H7 (cell line): ENCODE data around the gene PCDH9. TPM values are rescaled to one million over a fixed set of nuclear protein-coding genes. Genes with fewer than 3 reads are reported as not detected.
A peak's percentile ranks its signal among the peaks of the same experiment; 100 is the strongest.

Experiments
- DNase-seq: peaks from one replicate; pipeline ENCODE4 v3.0.0; 2012
- H3K27me3 ChIP-seq: 2 replicates; pipeline ENCODE4 v1.6.0; 2011; ENCODE audit warnings: mild to moderate bottlenecking, low read length; ENCODE audit not compliant: control insufficient read depth, insufficient read depth
- H3K36me3 ChIP-seq: replicated peaks from 2 replicates; pipeline ENCODE4 v1.5.1; 2011; ENCODE audit warnings: low read length; ENCODE audit not compliant: control insufficient read depth, insufficient read depth
- H3K4me3 ChIP-seq: 2 replicates; pipeline ENCODE4 v1.5.1; 2011; ENCODE audit warnings: low read depth, mild to moderate bottlenecking, control low read depth, low read length, moderate library complexity; ENCODE audit not compliant: insufficient read depth
- total RNA-seq: library from RNA; depleted of rRNA; stranded (reverse); fragments of >200 nt; shearing (Covaris generic); gene quantifications from 2 replicates; pipeline ENCODE4 v1.2.3, GENCODE V29; 2014

PCDH9 gene
- total RNA-seq, 1 experiment from 2014 or later, result 0.14 TPM

DNA sequence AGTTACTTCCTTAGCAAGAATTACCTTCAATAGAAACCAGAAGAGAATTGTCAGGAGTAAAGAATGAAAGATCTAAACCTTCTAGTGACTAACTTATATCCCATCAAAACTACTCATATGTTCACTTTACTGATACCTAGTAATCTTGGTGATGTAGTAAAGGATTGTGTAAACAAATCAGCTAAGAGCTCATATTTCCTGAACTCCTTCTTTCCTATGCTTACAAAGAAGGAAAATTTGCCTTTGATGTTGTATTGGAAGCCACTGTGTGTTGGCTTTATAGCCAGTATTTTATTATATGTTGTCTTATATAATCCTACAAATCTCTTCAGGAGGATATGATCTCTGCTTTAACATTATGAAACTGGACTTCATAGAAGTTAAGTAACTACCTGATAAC lies 671.0 kb downstream of the PCDH9 start:
- H3K4me3 ChIP-seq, result no peak overlapping the region
- no peaks in the 10 kb centered on the region for H3K36me3 ChIP-seq
- H3K27me3 ChIP-seq, result no peaks in the 10 kb centered on the region
- DNase-seq, result no peak

DNA sequence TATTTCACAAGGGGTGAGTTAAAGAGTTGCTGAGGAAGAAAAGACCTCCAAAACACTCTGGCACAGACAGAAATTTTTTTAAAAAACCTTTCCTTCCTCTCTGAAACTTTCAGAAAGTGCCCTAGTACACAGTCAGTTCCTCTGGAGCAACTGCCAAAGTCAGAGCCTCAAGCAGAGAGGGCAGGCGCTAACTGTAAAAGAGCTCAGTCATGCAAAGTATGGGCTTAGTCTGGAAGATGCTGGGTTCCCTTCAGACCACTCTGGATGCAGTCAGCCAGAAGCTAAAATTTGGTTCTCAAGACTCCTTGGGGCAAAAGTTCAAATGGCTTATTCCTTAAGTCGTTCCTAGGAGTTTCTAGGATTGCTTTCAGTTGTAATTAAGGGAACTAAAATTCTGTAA lies 671.6 kb downstream of the PCDH9 start:
- Histone ChIP-seq H3K36me3 (no peaks in the 10 kb centered on the region), H3K27me3 (no peaks in the 10 kb centered on the region), H3K4me3 (no peak overlapping the region)
- peak; percentile 3 for DNase-seq

DNA sequence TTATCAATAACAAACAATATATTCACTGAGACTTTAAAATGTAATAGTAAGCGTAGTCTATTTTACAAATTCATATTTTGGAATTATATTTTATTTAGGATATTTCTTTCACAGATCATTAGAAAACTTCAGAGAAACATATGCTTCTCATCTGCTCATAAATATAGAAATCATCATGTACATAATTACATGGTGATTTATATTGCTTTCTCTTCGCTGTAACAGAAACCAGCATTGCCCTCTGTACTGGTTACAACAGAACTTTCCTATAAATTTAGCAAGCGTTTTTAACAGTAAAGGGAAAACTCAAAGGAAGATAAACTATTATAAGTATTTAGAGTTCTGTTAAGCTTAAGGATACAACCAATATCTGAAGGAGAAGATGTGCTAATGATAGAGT lies 672.8 kb downstream of the PCDH9 start:
- no peak for DNase-seq
- Histone ChIP-seq H3K27me3 (no peaks in the 10 kb centered on the region), H3K4me3 (no peak overlapping the region), H3K36me3 (no peaks in the 10 kb centered on the region)

DNA sequence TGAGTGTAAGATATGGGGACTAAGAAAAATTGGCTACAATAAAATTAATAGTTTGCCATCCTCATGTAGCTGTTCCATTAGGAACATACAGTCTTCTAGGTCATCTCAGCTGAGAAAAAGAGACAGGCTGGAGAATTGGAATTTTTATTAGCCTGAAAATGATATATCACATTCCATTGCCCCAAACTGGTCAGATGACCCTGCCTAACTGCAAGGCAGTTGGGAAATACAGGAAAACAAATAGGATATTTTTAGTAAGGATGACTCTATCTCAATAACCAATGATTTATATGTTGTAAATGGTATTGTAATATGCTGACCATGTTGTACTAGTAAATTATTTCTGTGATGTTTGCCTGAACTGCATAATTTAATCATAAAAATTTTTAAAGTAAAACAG lies 673.8 kb downstream of the PCDH9 start:
- no peak for DNase-seq
- no peaks in the 10 kb centered on the region for H3K36me3 ChIP-seq
- H3K27me3 ChIP-seq, result no peaks in the 10 kb centered on the region
- no peak overlapping the region for H3K4me3 ChIP-seq

DNA sequence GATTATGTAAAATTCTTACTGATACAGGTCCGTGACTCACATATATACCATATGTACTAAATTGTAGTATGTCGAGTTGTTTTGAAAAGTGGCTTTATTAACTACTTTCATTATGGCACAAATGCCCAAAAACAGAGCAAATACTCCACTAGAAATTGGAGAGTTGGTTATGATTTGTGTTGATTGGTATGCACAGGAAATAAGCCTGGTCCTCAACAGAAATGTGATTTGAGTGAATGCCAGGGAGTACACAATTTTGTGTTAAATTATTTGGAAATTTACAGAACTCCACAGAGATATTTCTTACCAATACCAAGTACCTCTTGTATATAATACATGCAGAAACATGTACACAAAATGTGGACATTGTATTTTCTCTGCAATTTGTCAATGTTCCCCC lies 676.7 kb downstream of the PCDH9 start:
- Histone ChIP-seq H3K27me3 (no peaks in the 10 kb centered on the region), H3K4me3 (no peak overlapping the region), H3K36me3 (no peaks in the 10 kb centered on the region)
- DNase-seq, result no peak

DNA sequence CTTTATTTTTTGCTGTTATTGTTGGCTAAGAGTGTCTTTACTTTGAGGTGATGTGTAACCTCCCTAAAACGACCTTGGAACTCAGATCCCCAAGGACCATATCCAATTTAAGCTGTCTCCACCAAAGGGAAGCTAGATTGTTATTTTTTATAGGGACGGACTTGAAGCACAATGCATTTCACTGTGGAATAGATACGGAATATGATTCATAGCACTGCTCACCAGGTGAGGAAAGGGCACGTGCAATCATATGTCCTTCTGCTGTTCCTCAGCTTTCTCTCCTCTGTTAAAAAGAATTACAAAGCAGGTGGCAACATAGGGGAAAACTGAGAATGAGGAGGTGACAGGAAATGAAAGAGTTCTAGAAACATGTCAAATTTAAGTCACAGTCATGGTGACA lies 679.0 kb downstream of the PCDH9 start:
- H3K36me3 ChIP-seq, result no peaks in the 10 kb centered on the region
- H3K4me3 ChIP-seq, result no peak overlapping the region
- no peak for DNase-seq
- no peaks in the 10 kb centered on the region for H3K27me3 ChIP-seq

DNA sequence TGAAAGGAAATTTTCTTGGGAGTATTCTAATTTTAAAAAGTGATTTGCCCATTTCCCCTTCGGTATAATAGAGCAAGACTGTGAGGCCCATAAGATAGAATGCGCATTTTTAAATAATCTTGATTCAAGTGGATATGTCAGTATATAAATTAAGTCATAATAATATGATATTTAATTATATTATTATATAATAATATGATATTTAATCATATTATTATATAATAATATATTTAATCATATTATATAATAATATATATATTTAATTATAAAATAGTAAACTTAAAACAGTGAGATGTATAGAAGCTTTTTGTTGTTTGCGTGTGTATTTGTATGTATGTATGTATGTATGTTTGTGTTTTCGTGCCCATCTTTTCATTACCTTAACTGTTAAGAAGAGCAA lies 682.5 kb downstream of the PCDH9 start:
- DNase-seq, result no peak
- H3K27me3 ChIP-seq, result no peaks in the 10 kb centered on the region
- H3K4me3 ChIP-seq, result no peak overlapping the region
- H3K36me3 ChIP-seq, result no peaks in the 10 kb centered on the region

DNA sequence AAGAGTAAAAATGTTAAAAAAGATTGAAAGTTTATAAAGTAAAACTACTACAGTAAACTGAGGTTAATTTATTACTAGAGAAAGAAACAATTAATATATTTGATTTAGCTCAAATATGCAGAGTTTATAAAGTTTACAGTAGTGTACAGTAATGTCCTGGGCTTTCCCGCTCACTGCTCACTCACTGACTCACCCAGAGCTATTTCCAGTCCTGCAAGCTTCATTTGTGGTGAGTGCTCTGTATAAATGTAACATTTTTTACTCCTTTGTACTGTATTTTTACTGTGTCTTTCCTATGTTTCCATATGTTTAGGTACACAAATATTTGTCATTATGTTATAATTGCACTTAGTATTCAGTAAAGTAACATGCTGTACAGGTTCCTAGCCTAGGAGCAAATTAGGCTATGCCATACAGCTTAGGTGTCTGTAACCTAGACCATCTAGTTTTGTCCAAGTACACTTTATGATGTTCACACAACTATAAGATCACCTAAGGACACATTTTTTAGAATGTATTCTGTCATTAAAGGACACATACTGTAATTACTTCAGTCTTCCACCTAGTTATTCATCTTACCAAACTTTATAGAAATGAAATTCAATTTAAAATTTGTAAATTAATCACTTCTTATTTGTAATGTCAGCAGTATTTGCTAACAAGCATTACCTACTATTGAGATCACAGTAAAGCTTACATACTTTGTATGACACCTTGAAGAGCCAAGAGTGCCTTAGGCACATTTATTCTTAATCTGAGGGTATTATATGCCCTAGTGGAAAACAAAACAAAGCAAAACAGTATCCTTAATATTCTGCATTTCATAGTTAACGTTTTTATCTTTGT lies 683.4 kb downstream of the PCDH9 start:
- no peak for DNase-seq
- Histone ChIP-seq H3K27me3 (no peaks in the 10 kb centered on the region), H3K36me3 (no peaks in the 10 kb centered on the region), H3K4me3 (no peak overlapping the region)

DNA sequence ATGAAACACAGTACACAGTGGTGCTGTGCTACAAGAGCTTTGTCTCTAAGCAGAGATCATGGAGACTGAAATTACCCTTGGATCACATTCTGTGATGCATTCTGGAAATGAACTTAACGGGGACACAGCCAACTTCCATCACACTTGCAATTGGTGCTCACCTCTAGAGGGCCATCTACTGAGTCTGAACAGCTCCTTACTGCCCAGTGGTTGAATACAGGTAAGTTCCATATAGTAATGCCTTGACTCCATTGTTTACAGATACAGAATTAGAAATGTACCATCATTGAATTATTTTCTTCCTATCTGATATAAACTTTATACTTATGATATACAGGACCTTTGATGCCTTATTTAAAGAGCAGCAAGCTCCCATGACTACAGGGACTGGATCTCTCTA lies 686.4 kb downstream of the PCDH9 start:
- no peaks in the 10 kb centered on the region for H3K27me3 ChIP-seq
- H3K36me3 ChIP-seq, result no peaks in the 10 kb centered on the region
- no peak for DNase-seq
- no peak overlapping the region for H3K4me3 ChIP-seq

DNA sequence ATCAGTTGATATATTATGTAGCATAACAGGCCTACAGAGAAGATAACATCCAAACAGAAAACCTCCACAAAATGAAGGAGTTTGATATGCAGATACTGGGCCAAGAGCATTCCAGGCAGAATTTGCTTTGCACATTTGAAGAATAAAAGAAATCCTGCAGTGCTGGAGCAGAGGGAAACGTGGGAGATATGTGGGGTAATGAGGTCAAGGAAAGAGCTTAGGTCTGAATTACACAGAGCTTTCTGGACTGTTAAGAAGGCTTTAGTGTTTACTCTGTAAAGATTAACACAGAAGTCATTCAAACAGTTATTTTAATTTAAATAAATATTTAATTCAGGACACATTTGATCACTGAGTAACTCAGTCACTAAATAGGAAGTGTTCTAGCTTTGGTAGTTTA lies 692.7 kb downstream of the PCDH9 start:
- no peak overlapping the region for H3K4me3 ChIP-seq
- no peaks in the 10 kb centered on the region for H3K27me3 ChIP-seq
- H3K36me3 ChIP-seq, result no peaks in the 10 kb centered on the region
- no peak for DNase-seq

DNA sequence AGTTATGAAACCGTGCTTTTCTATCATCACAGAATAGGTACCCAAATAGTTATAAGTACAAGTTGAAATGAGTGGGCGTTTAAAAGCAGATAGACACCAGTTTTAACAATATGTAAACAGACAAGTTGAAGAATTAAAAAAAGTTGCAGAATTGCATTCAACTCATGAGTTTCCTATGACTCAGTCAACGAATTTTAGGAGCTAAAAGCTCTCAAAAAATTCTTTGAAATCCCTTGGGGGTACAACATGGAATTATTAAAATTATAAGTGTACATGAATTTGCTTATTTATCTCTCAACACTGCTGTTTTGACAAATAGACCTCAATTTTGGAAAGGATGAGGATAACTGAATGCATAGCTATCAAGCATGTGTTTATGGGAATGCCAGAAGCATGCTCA lies 693.4 kb downstream of the PCDH9 start:
- H3K27me3 ChIP-seq, result no peaks in the 10 kb centered on the region
- no peaks in the 10 kb centered on the region for H3K36me3 ChIP-seq
- no peak overlapping the region for H3K4me3 ChIP-seq
- no peak for DNase-seq

DNA sequence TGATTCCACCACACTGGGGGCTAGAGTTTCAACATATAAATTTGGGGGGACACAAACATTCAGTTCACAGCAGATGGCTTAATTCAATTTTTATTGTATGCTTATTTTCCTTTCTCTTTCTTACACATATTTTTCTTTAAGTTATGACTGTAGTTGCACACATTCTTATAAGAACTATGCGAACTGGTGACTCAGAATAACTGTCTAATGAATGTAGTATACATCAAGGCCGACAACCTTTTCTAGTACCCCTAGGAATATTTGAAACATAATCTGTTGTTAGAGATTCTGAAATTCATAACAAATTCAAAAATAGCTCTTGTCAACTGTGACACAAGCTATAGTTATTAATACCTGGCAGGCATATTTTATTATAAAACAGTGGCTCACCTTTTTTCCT lies 695.6 kb downstream of the PCDH9 start:
- Histone ChIP-seq H3K4me3 (no peak overlapping the region), H3K27me3 (no peaks in the 10 kb centered on the region), H3K36me3 (no peaks in the 10 kb centered on the region)
- no peak for DNase-seq

DNA sequence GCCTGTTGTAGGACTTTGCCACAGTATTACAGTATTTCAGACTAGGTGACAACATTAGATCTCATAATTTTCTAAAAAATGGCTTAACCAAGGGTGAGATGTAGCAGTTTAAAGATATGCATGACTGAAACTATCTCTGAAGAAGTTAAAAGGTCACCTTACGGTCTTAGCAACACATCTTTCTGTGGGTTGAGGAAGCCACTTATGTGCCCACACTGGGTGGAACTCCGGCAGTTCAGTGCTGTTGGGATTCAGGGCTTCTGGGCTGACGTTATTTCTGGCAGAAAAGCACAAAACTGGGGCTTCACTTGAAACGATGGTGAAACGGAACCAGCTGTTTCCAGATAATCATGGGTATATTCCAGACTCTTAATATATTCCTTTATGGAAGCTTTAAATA lies 697.3 kb downstream of the PCDH9 start:
- no peak for DNase-seq

DNA sequence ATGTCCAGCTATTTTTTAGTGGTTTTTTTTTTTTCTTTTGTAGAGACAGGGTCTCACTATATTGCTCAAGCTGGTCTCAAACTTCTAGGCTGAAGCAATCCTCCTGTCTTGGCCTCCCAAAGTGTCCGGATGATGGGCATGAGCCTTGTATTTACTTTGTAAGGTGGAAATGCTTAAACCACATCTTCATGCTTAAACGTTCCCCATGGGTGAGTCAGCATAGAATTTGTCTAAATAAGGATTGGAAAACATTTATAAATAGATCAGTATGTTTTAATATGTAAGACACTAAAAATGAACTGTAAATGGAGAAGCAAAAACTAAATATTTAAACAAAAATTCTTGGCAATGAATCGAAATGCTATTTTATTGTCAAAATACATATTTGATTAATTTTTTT lies 698.0 kb downstream of the PCDH9 start:
- Histone ChIP-seq H3K36me3 (no peaks in the 10 kb centered on the region), H3K27me3 (no peaks in the 10 kb centered on the region), H3K4me3 (no peak overlapping the region)
- no peak for DNase-seq

More for the DNA sequence above, 697.3 kb downstream of the PCDH9 start:
- Histone ChIP-seq H3K27me3 (no peaks in the 10 kb centered on the region), H3K4me3 (no peak overlapping the region), H3K36me3 (no peaks in the 10 kb centered on the region)

DNA sequence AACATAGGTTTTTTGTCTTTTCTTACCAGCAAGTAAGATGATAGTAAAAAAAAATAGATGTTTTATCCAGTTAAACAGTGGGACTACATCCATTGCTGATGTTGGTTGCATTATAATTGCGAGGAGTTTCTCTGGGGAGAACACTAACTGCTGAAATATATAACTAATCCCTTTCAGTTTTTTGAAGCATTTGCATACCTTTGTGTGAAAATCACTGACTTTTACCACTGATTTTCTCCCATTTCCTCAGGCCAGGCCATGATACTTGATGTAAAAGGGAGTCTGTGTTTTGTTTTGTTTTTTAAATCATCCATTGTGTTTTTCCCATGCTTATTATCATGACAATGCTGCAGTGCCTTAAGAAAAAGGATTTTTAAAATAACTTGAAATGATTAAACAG lies 699.5 kb downstream of the PCDH9 start:
- no peak for DNase-seq
- Histone ChIP-seq H3K4me3 (no peak overlapping the region), H3K27me3 (no peaks in the 10 kb centered on the region), H3K36me3 (no peaks in the 10 kb centered on the region)

DNA sequence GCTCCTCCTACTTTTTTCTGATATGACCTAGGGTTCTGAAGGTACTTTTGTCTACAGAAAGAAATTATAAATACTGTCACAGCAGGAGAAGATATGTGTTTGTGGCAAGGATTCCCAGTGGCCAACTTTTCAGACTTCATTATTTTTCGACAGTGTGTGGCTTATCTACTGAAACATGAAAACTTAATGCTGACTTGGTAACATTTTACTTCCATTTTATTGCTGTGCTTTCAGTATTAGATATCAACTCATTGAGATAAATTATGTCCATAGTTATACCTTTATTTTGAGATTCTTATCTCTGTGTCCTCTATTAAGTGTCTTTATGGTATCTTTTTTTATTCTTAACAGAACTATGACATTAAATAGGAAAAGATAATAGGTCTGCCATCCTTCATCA lies 700.0 kb downstream of the PCDH9 start:
- no peak for DNase-seq
- H3K36me3 ChIP-seq, result no peaks in the 10 kb centered on the region
- H3K27me3 ChIP-seq, result no peaks in the 10 kb centered on the region
- H3K4me3 ChIP-seq, result no peak overlapping the region
